ENCODE results near the gene KRTAP4-4.
"Not testable (repeated sequence)": the region's sequence is repeated elsewhere in the genome, so short reads cannot be mapped to it uniquely, and the experiment has no call there.

Gene KRTAP4-4

DNA sequence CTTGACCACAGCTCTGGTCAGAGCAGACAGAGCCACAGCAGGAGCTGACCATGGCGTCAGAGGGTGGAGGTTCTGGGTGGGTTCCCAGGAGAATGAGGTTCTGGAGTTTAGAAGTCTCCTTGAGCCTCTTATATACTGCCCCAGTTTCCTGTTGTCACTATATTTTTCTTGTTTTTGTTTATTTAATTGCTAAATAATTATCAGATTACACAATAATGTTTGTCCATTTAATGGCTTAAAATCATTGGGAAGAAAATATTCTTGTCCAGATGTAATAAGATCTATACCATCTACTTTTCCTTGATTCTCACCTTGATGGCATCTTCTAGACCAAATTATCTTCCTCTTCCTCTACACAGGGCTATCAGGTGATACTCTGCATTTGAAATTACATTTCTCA, 7.6 kb upstream of the KRTAP4-4 start, which contains the start of gene KRTAP4-3:
TSS of gene KRTAP4-3 (minus strand) at position 101 of the 400 bp plus-strand sequence. CDS start at position 52, 49 bp downstream.
- H3K4me3 Mint-ChIP-seq = no peak within 1 kb of the TSS
- H3K36me3 Mint-ChIP-seq = no peaks in the 10 kb centered on the region
- peak within 1 kb of the TSS; percentile 25 for H3K27ac Mint-ChIP-seq
- ATAC-seq (replicated peaks) (no peak), DNase-seq (no peak)
- peaks cover 2 to 4% of the 10 kb centered on the region in 2 donors for H3K9me3 Mint-ChIP-seq
- H3K4me1 Mint-ChIP-seq = peaks cover 9 to 13% of the 10 kb centered on the region in 2 donors
- H3K27me3 Mint-ChIP-seq = no peaks in the 10 kb centered on the region

DNA sequence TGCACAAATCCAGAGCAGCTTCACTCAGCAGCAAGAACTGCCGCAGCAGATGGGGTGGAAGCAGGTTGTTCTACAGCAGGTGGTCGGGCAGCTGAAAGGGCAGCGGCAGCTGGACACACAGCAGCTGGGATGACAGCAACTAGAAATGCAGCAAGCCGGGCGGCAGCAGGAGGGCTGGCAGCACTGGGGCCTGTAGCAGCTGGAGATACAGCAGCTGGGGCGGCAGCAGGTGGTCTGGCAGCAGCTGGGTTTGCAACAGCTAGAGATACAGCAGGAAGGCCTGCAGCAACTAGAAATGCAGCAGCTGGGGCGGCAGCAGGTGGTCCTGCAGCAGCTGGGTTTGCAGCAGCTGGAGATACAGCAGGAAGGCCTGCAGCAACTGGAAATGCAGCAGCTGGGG, 7.0 kb upstream of the KRTAP4-4 start:
- peaks cover 2 to 4% of the 10 kb centered on the region in 2 donors for H3K9me3 Mint-ChIP-seq
- DNase-seq (no peak), ATAC-seq (replicated peaks) (no peak)
- H3K27ac Mint-ChIP-seq = no peak overlapping the region
- H3K4me3 Mint-ChIP-seq = no peak overlapping the region
- H3K36me3 Mint-ChIP-seq = no peaks in the 10 kb centered on the region
- peaks cover 9% of the 10 kb centered on the region in 2 donors for H3K4me1 Mint-ChIP-seq
- no peaks in the 10 kb centered on the region for H3K27me3 Mint-ChIP-seq

DNA sequence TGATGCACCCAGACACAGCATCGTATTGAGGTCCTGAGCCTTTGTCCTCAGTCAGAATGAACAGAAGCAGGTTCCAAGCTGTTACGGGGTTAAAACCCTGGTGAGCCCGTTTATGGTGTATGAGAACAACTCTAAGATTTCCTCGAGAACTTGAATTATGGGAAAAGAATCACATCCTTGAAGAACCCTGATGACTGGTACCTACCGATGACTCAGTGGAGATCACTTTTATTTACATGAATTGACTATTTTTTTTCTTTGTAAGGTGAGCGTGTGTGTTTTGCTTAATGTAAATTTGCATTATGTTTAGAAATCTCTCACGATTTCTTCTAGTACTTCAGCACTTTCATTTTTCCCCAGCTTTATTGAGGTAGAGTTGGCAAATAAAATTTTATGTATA, 3.3 kb upstream of the KRTAP4-4 start:
- Mint-ChIP-seq H3K9me3 (no peaks in the 10 kb centered on the region), H3K4me3 (no peak overlapping the region), H3K4me1 (peaks cover 9% of the 10 kb centered on the region in 2 donors), H3K36me3 (no peaks in the 10 kb centered on the region), H3K27me3 (peaks cover 0 to 4% of the 10 kb centered on the region in 2 donors), H3K27ac (no peak overlapping the region)
- no peak for DNase-seq
- ATAC-seq (replicated peaks) = no peak

DNA sequence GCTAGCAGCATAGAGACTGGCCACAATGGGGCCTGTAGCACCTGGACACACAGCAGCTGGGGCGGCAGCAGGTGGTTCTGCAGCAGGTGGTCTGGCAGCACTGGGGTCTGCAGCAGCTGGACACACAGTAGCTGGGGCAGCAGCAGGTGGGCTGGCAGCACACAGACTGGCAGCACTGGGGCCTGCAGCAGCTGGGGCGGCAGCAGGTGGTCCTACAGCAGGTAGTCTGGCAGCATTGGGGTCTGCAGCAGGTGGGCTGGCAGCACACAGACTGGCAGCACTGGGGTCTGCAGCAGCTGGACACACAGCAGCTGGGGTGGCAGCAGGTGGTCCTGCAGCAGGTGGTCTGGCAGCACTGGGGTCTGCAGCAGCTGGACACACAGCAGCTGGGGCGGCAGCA, 358 bp downstream of the KRTAP4-4 start:
- not testable (repeated sequence) for ATAC-seq (replicated peaks); H3K4me3 Mint-ChIP-seq; H3K36me3 Mint-ChIP-seq; H3K27me3 Mint-ChIP-seq; DNase-seq; H3K9me3 Mint-ChIP-seq; H3K27ac Mint-ChIP-seq
- peaks cover 7 to 15% of the 10 kb centered on the region in 2 donors for H3K4me1 Mint-ChIP-seq

DNA sequence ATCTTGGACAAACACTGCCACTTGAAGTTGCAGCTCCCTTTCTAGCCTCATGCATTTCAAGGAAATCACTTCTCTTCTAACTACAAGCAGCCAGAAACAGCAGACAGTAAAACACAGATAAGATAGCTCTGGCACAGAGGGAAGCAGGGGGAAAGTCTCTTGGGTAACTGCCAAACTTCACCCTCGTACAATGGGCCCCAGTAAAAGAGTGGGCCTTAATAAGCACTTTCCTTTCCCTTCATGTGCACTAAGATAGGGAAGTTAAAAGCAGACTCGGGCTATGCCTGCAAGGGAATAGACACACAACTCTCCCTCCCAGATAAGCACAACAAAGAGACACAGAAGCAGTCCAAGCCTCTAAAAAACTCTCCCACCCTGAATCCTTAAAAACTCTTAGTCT, 6.7 kb downstream of the KRTAP4-4 start:
- peaks cover 0 to 6% of the 10 kb centered on the region in 2 donors for H3K27me3 Mint-ChIP-seq
- no peak for DNase-seq
- no peak overlapping the region for H3K4me3 Mint-ChIP-seq
- no peaks in the 10 kb centered on the region for H3K36me3 Mint-ChIP-seq
- peaks cover 4 to 12% of the 10 kb centered on the region in 2 donors for H3K4me1 Mint-ChIP-seq
- no peak overlapping the region for H3K27ac Mint-ChIP-seq
- H3K9me3 Mint-ChIP-seq = no peaks in the 10 kb centered on the region
- no peak for ATAC-seq (replicated peaks)

DNA sequence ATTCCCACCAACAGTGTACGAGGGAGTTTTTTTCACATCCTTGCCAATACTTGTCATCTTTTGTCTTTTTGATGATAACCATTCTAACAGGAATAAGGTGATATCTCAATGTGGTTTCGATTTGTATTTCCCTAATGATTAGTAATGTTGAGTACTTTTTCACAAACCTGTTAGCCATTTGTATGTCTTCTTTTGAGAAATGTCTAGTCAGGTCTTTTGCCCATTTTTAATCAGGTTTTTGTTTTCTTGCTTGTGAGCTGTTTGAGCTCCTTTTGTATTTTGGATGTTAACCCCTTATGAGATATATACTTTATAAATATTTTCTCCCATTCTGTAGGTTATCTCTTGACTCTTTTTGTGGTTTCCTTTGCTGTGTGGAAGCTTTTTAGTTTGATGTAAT, 9.0 kb downstream of the KRTAP4-4 start:
- Mint-ChIP-seq H3K36me3 (no peaks in the 10 kb centered on the region), H3K9me3 (peaks cover 0 to 2% of the 10 kb centered on the region in 2 donors), H3K4me1 (peaks cover 6 to 12% of the 10 kb centered on the region in 2 donors), H3K27me3 (no peaks in the 10 kb centered on the region), H3K4me3 (no peak overlapping the region), H3K27ac (no peak overlapping the region)
- DNase-seq (no peak), ATAC-seq (replicated peaks) (no peak)

DNA sequence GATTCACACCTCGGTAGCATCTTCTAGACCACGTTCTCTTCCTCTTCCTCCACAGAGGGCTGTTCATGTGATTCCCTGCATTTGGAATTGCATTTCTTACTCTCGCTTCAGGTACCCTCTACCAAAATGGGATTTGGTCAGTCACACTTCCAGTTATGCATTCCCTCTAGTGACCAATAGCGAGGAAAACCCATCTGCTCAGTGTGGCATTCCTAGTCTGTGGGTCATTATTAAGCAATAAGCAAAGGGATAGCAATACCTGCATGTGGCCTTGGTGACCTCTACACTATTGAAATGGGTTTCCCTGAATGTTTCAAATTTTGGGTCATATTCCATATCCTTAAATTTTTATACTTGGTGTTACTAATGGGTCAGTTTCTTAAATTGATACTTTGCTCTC, 10.5 kb downstream of the KRTAP4-4 start:
- H3K4me3 Mint-ChIP-seq = no peak overlapping the region
- no peak overlapping the region for H3K27ac Mint-ChIP-seq
- H3K36me3 Mint-ChIP-seq = peaks cover 0 to 2% of the 10 kb centered on the region in 2 donors
- H3K9me3 Mint-ChIP-seq = peaks cover 0 to 2% of the 10 kb centered on the region in 2 donors
- H3K4me1 Mint-ChIP-seq = peaks cover 6 to 12% of the 10 kb centered on the region in 2 donors
- ATAC-seq (replicated peaks) (no peak), DNase-seq (no peak)
- H3K27me3 Mint-ChIP-seq = no peaks in the 10 kb centered on the region

DNA sequence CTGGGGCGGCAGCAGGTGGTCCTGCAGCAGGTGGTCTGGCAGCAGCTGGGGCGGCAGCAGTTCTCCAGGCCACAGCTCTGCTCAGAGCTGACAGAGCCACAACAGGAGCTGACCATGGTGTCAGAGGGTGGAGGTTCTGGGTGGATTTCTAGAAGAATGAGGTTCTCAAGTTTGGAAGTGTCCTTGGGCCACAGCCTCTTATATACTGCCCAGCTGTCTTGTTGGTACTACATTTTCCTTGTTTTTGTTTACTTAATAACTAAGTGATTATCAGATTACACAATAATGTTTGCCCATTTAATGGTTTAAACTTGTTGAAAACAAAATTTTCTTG, 10.9 kb downstream of the KRTAP4-4 start, which contains the start of gene KRTAP4-5:
TSS of gene KRTAP4-5 (minus strand) at position 174 of the 334 bp plus-strand sequence. CDS start at position 116, 58 bp downstream.
- H3K9me3 Mint-ChIP-seq = peaks cover 0 to 2% of the 10 kb centered on the region in 2 donors
- H3K4me1 Mint-ChIP-seq = peaks cover 6 to 12% of the 10 kb centered on the region in 2 donors
- no peak within 1 kb of the TSS for H3K27ac Mint-ChIP-seq
- DNase-seq (no peak), ATAC-seq (replicated peaks) (no peak)
- H3K4me3 Mint-ChIP-seq = no peak within 1 kb of the TSS
- no peaks in the 10 kb centered on the region for H3K27me3 Mint-ChIP-seq
- peaks cover 0 to 3% of the 10 kb centered on the region in 2 donors for H3K36me3 Mint-ChIP-seq

DNA sequence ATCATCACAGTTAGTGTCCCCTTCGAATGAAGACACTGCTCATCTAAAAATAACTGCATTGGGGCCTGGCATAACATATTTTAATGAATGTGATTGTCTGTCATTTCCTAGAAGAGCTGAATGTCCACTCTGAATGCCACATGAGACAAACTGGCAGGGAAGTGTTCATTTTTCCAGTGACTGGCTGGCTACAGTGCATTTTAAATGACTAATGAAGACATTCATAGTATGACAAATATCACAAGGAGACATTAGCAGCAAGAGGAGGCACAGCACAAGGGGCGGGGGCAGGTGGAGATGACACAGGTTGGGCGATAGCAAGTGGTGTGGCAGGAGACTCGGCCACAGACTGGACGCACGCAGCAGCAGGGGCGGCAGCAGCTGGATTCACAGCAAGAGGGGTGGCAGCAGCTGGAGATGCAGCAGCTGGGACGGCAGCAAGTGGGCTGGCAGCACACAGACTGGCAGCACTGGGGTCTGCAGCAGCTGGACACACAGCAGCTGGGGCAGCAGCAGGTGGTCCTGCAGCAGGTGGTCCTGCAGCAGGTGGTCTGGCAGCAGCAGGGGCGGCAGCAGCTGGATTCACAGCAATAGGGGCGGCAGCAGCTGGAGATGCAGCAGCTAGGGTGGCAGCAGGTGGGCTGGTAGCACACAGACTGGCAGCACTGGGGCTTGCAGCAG, 11.4 kb downstream of the KRTAP4-4 start:
- peaks cover 6 to 12% of the 10 kb centered on the region in 2 donors for H3K4me1 Mint-ChIP-seq
- not testable (repeated sequence) for H3K27me3 Mint-ChIP-seq; DNase-seq; H3K36me3 Mint-ChIP-seq; H3K27ac Mint-ChIP-seq; H3K9me3 Mint-ChIP-seq; H3K4me3 Mint-ChIP-seq; ATAC-seq (replicated peaks)

DNA sequence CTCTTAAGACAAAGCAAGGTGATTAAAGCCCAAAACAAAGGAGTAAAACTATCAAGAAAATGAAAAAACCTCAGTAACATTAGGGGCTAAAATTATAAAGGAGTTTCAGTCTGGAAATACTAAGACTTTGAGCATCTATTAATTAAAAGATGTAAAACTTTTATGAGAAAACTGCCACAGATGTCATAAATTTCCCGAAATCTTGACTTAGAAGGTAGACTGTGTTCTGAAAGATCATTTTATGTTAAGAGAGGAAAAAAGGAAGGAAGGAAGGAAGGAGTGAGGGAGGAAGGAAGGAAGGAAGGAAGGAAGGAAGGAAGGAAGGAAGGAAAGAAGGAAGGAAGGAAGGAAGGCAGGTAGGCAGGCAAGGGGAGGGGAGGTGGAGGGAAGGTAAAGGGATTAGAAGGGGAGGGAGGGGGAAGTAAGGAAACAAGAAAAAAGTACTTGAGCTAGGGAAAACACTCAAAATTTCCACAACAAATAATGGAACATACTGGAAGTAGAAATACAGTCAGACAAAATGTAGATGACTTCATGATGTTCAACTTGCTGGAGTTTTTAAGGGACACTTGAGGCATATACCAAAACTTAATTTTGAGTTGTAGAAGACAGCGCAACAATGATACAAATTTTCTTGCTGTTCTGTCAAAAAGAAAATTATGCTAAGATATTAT, 12.9 kb downstream of the KRTAP4-4 start:
- ATAC-seq (replicated peaks) = no peak
- no peaks in the 10 kb centered on the region for H3K27me3 Mint-ChIP-seq
- DNase-seq = no peak
- peaks cover 13 to 14% of the 10 kb centered on the region in 2 donors for H3K9me3 Mint-ChIP-seq
- no peak overlapping the region for H3K27ac Mint-ChIP-seq
- peaks cover 10 to 13% of the 10 kb centered on the region in 2 donors for H3K36me3 Mint-ChIP-seq
- H3K4me1 Mint-ChIP-seq = peaks cover 6% of the 10 kb centered on the region in 2 donors
- no peak overlapping the region for H3K4me3 Mint-ChIP-seq

DNA sequence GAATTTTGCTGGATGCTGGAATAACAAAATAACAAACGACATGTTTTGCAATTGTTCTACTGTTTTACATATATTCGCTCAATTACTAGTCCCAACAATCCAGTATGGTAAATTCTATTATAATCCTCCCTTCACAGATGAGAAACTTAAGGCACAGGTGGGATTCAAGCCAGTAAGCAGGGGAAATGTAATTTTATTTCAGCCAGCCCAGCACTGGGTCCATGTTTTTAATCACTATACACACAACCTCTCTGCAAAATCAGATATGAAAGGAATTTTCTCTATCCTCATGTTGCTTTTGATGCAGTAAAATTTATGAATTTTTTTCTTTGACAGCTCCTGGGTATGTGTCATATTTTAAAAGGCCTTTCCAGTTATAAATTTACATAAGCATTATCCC, 15.3 kb downstream of the KRTAP4-4 start:
- DNase-seq = no peak
- no peaks in the 10 kb centered on the region for H3K27me3 Mint-ChIP-seq
- H3K27ac Mint-ChIP-seq = no peak overlapping the region
- H3K9me3 Mint-ChIP-seq = peaks cover 20 to 25% of the 10 kb centered on the region in 2 donors
- H3K4me3 Mint-ChIP-seq = no peak overlapping the region
- no peak for ATAC-seq (replicated peaks)
- peaks cover 6 to 10% of the 10 kb centered on the region in 2 donors for H3K4me1 Mint-ChIP-seq
- peaks cover 15 to 31% of the 10 kb centered on the region in 2 donors for H3K36me3 Mint-ChIP-seq

DNA sequence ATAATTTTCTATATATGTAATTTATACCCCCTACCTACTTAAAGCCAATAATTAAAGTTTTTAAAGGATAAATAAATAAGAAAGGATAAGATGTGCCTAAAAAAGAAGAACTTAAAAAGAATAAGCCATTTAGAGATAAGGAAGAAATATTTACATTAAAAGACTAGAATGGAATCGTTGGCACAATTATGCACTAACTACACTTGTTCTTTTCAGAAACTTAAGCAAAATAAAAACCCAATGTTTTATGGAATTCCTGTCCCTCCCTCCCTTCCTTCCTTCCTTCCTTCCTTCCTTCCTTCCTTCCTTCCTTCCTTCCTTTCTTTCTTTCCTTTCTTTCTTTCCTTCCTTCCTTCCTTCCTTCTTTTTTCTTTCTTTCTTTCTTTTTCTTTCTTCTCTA, 15.7 kb downstream of the KRTAP4-4 start:
- H3K4me1 Mint-ChIP-seq = peaks cover 6 to 10% of the 10 kb centered on the region in 2 donors
- no peak overlapping the region for H3K4me3 Mint-ChIP-seq
- no peak for ATAC-seq (replicated peaks)
- DNase-seq = no peak
- H3K36me3 Mint-ChIP-seq = peaks cover 15 to 32% of the 10 kb centered on the region in 2 donors
- peaks cover 20 to 25% of the 10 kb centered on the region in 2 donors for H3K9me3 Mint-ChIP-seq
- no peak overlapping the region for H3K27ac Mint-ChIP-seq
- peaks cover 0 to under 1% of the 10 kb centered on the region in 2 donors for H3K27me3 Mint-ChIP-seq

DNA sequence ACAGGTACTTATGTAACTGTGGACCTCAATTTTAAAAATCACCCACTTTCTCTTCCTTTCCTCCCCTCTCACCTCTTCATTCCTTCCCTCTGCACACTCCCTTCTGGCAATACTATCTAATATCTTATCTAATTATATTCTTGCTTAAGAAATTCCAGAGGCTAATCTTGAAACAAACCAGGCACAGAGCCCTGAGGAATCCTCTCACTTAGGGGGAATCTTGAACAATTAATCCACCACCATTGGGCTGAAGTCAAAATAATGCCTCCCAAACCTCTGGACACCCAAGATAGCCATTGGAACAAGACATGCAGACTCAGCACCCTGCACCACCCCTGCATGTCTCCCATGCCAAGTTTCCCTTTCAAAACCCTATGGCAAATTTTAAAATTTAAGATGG, 19.2 kb downstream of the KRTAP4-4 start:
- Mint-ChIP-seq H3K27ac (no peak overlapping the region), H3K4me1 (peaks cover 0 to 8% of the 10 kb centered on the region in 2 donors), H3K36me3 (peaks cover 19 to 52% of the 10 kb centered on the region in 2 donors), H3K9me3 (peaks cover 27 to 43% of the 10 kb centered on the region in 2 donors), H3K27me3 (peaks cover 0 to 4% of the 10 kb centered on the region in 2 donors), H3K4me3 (no peak overlapping the region)
- no peak for DNase-seq
- ATAC-seq (replicated peaks) = no peak

DNA sequence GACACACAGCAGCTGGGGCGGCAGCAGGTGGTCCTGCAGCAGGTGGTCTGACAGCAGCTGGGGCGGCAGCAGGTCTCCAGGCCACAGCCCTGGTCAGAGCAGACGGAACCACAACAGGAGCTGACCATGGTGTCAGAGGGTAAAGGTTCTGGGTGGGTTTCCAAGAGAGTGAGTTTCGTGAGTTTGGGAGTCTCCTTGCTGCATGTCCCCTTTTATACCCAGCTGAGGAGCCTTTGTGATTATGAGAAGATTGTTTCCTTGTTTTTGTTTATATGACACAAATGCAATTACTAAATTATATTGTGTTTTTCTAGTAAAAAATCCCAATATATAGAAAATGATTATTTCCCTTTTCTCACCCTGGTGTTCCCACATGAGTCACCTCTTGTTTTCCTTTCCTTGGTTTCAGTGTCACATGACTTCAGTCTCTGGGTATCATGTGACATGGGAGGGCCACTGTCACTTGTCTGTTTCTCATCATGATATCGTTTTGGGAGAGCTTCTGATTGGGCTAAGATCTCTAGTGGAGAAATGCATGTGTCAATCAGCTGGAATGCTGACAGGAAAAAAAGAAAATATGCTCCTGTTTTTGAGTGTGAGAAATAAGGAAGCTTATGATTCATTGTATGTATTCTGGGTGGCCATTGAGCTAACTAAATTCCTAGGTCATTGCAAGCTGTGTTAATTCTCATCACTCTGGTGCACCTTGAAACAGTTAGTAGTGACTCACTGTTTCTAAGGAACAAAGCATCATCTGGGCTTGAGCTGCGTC, 20.0 kb downstream of the KRTAP4-4 start, which contains the start of gene KRTAP4-6:
TSS of gene KRTAP4-6 (minus strand) at position 185 of the 772 bp plus-strand sequence. CDS start at position 128, 57 bp downstream.
- H3K4me3 Mint-ChIP-seq = no peak within 1 kb of the TSS

More for the DNA sequence above, 20.0 kb downstream of the KRTAP4-4 start, which contains the start of gene KRTAP4-6:
- peaks cover 0 to 4% of the 10 kb centered on the region in 2 donors for H3K27me3 Mint-ChIP-seq
- peaks cover 19 to 52% of the 10 kb centered on the region in 2 donors for H3K36me3 Mint-ChIP-seq
- H3K27ac Mint-ChIP-seq = no peak within 1 kb of the TSS
- H3K9me3 Mint-ChIP-seq = peaks cover 28 to 43% of the 10 kb centered on the region in 2 donors
- DNase-seq (no peak), ATAC-seq (replicated peaks) (peak in 1 of 2 donors; percentile 54)
- peaks cover 0 to 8% of the 10 kb centered on the region in 2 donors for H3K4me1 Mint-ChIP-seq
